Smooth muscle cell (in vitro differentiated cells): ENCODE data around the gene KRTAP10-2. TPM values are rescaled to one million over a fixed set of nuclear protein-coding genes. Genes with fewer than 3 reads are reported as not detected.
"Not testable (repeated sequence)": the region's sequence is repeated elsewhere in the genome, so short reads cannot be mapped to it uniquely, and the experiment has no call there.

Source experiments
- DNase-seq: peaks from one replicate; lab custom pipeline; 2025; ENCODE audit not compliant: unreplicated experiment; lab: John Stamatoyannopoulos, UW
- H2AFZ ChIP-seq: fragments of 200-600 bp; sonication (generic); 2 replicates; pipeline ENCODE4 v1.6.0; 2016; ENCODE audit warnings: antibody characterized with exemption, low read depth, mild to moderate bottlenecking
- H3F3A ChIP-seq: fragments of 200-600 bp; sonication (generic); 2 replicates; pipeline ENCODE4 v1.6.0; 2017; ENCODE audit warnings: antibody characterized with exemption, low read depth
- H3K27ac ChIP-seq: fragments of 200-600 bp; sonication (generic); 2 replicates; pipeline ENCODE4 v1.5.1; 2016; ENCODE audit warnings: low read depth, mild to moderate bottlenecking
- H3K27me3 ChIP-seq: fragments of 200-600 bp; sonication (generic); 2 replicates; pipeline ENCODE4 v1.6.1; 2016; ENCODE audit warnings: low read depth, mild to moderate bottlenecking
- H3K36me3 ChIP-seq: fragments of 200-600 bp; sonication (generic); 2 replicates; pipeline ENCODE4 v1.5.1; 2016; ENCODE audit warnings: low read depth
- H3K4me1 ChIP-seq: fragments of 200-600 bp; sonication (generic); 2 replicates; pipeline ENCODE4 v1.5.1; 2016; ENCODE audit warnings: low read depth
- H3K4me2 ChIP-seq: fragments of 200-600 bp; sonication (generic); 2 replicates; pipeline ENCODE4 v1.6.0; 2016; ENCODE audit warnings: mild to moderate bottlenecking
- H3K4me3 ChIP-seq: fragments of 200-600 bp; sonication (generic); 2 replicates; pipeline ENCODE4 v1.5.1; 2016; ENCODE audit warnings: mild to moderate bottlenecking
- H3K79me2 ChIP-seq: fragments of 200-600 bp; sonication (generic); 2 replicates; pipeline ENCODE4 v1.6.0; 2016; ENCODE audit warnings: low read depth, mild to moderate bottlenecking
- H3K9ac ChIP-seq: fragments of 200-600 bp; sonication (generic); 2 replicates; pipeline ENCODE4 v1.6.0; 2016; ENCODE audit warnings: low read depth
- H3K9me3 ChIP-seq: fragments of 200-600 bp; sonication (generic); replicated peaks from 2 replicates; pipeline ENCODE4 v1.5.1; 2016; ENCODE audit warnings: low read depth
- H4K20me1 ChIP-seq: fragments of 200-600 bp; sonication (generic); 2 replicates; pipeline ENCODE4 v1.6.0; 2016; ENCODE audit warnings: low read depth
- WGBS: methylation state at CpG from one replicate; pipeline ENCODE4 v1.1.7; 2016; ENCODE audit warnings: low lambda C conversion rate; 5-methylcytosine and 5-hydroxymethylcytosine counted together
- polyA plus RNA-seq: library from polyadenylated mRNA; unstranded; fragments of >200 nt; fragmentation: Nextera tagmentation; extraction: Ambion mirVana; gene quantifications from 2 replicates; pipeline ENCODE4 v1.2.1, GENCODE V29; 2016
- total RNA-seq: library from RNA; depleted of rRNA; stranded (reverse); fragments of >200 nt; gene quantifications from 2 replicates; pipeline ENCODE4 v1.2.3, GENCODE V29; 2014
- TF ChIP-seq, protein P1 (sequence below): fragments of 200-600 bp; sonication (generic); IDR thresholded peaks from 2 replicates; pipeline ENCODE4 v1.5.1; 2017; ENCODE audit warnings: borderline replicate concordance, mild to moderate bottlenecking, antibody characterized with exemption; ENCODE audit not compliant: insufficient read depth, poor library complexity, severe bottlenecking

The KRTAP10-2 gene
- total and polyA plus RNA-seq, 2 experiments from 2014 or later: not detected

DNA sequence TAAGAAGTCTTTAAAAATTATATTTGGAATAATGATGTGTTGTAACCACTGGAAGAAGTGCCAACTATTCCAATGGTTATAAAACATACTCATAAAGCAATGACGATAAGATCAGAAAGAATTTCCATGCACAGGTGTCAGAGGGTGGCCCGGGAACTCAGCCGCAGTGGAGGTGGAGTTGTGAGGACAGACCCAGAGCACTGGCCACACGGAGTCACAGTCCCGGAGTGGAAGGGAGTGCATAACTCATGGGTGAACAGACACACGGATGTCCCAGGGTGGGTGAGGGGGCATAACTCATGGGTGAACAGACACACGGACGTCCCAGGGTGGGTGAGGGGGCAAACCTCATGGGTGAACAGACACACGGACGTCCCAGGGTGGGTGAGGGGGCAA is 24.7 kb upstream of the KRTAP10-2 start:
- Histone ChIP-seq H4K20me1 (no peaks in the 10 kb centered on the region), H3K4me2 (no peak overlapping the region), H3K36me3 (no peaks in the 10 kb centered on the region), H3K9ac (no peak overlapping the region), H3K27me3 (no peaks in the 10 kb centered on the region), H3K4me1 (no peaks in the 10 kb centered on the region), H3K27ac (no peak overlapping the region), H3K9me3 (peaks cover 8% of the 10 kb centered on the region), H3F3A (no peaks in the 10 kb centered on the region), H3K79me2 (no peaks in the 10 kb centered on the region), H2AFZ (no peak overlapping the region), H3K4me3 (no peak overlapping the region)
- DNase-seq: no peak
- 94% methylated on average over 8 of the region's 10 CpGs for WGBS
- TF ChIP-seq, protein P1, sequence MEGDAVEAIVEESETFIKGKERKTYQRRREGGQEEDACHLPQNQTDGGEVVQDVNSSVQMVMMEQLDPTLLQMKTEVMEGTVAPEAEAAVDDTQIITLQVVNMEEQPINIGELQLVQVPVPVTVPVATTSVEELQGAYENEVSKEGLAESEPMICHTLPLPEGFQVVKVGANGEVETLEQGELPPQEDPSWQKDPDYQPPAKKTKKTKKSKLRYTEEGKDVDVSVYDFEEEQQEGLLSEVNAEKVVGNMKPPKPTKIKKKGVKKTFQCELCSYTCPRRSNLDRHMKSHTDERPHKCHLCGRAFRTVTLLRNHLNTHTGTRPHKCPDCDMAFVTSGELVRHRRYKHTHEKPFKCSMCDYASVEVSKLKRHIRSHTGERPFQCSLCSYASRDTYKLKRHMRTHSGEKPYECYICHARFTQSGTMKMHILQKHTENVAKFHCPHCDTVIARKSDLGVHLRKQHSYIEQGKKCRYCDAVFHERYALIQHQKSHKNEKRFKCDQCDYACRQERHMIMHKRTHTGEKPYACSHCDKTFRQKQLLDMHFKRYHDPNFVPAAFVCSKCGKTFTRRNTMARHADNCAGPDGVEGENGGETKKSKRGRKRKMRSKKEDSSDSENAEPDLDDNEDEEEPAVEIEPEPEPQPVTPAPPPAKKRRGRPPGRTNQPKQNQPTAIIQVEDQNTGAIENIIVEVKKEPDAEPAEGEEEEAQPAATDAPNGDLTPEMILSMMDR: no peak

- H3K79me2 ChIP-seq: no peaks in the 10 kb centered on the region
- H2AFZ ChIP-seq: no peak overlapping the region
- no peak for DNase-seq
- H4K20me1 ChIP-seq: no peaks in the 10 kb centered on the region
- TF ChIP-seq, protein P1: no peak
- H3F3A ChIP-seq: no peaks in the 10 kb centered on the region
- no peaks in the 10 kb centered on the region for H3K4me1 ChIP-seq
- H3K4me3 ChIP-seq: no peak overlapping the region
- H3K36me3 ChIP-seq: no peaks in the 10 kb centered on the region
- peaks cover 8% of the 10 kb centered on the region for H3K9me3 ChIP-seq
- H3K9ac ChIP-seq: no peak overlapping the region
- H3K27me3 ChIP-seq: no peaks in the 10 kb centered on the region
- no peak overlapping the region for H3K27ac ChIP-seq
- 93% methylated on average over 20 of the region's 20 CpGs for WGBS
- no peak overlapping the region for H3K4me2 ChIP-seq
Measured at GRCh38 chr21:44575307-44576024, 24.2 kb upstream of the KRTAP10-2 start.

GRCh38 chr21:44574457-44575306 is 23.4 kb upstream of the KRTAP10-2 start:
- DNase-seq: no peak
- WGBS: 83% methylated on average over 18 of the region's 21 CpGs
- TF ChIP-seq, protein P1: no peak

GRCh38 chr21:44573630-44574456 is 22.5 kb upstream of the KRTAP10-2 start, which contains the start of gene KRTAP10-4:
KRTAP10-4 (plus strand) TSS chr21:44573729; CDS start chr21:44573759, 30 bp downstream.
- H3K27me3 ChIP-seq, H3K27ac ChIP-seq, H3F3A ChIP-seq, DNase-seq, H3K4me1 ChIP-seq, H3K79me2 ChIP-seq, H3K9me3 ChIP-seq, H3K4me3 ChIP-seq, H4K20me1 ChIP-seq, H3K4me2 ChIP-seq, H3K9ac ChIP-seq, H3K36me3 ChIP-seq, H2AFZ ChIP-seq: not testable (repeated sequence)
- 85% methylated on average over 23 of the region's 25 CpGs for WGBS

More at GRCh38 chr21:44574457-44575306, 23.4 kb upstream of the KRTAP10-2 start:
- Histone ChIP-seq H2AFZ (no peak overlapping the region), H3K9me3 (peaks cover 8% of the 10 kb centered on the region), H3K4me3 (no peak overlapping the region), H3K9ac (no peak overlapping the region), H3F3A (no peaks in the 10 kb centered on the region), H3K36me3 (no peaks in the 10 kb centered on the region), H3K4me2 (no peak overlapping the region), H4K20me1 (no peaks in the 10 kb centered on the region), H3K27ac (no peak overlapping the region), H3K27me3 (no peaks in the 10 kb centered on the region), H3K4me1 (no peaks in the 10 kb centered on the region), H3K79me2 (no peaks in the 10 kb centered on the region)
